ENCODE results near the gene CD83. TPM values are rescaled to one million over a fixed set of nuclear protein-coding genes. Genes with fewer than 3 reads are reported as not detected.

The CD83 gene
- total RNA-seq, 6 experiments from 2014 or later, result 0.79 to 1.9 (median 1.1) TPM

DNA sequence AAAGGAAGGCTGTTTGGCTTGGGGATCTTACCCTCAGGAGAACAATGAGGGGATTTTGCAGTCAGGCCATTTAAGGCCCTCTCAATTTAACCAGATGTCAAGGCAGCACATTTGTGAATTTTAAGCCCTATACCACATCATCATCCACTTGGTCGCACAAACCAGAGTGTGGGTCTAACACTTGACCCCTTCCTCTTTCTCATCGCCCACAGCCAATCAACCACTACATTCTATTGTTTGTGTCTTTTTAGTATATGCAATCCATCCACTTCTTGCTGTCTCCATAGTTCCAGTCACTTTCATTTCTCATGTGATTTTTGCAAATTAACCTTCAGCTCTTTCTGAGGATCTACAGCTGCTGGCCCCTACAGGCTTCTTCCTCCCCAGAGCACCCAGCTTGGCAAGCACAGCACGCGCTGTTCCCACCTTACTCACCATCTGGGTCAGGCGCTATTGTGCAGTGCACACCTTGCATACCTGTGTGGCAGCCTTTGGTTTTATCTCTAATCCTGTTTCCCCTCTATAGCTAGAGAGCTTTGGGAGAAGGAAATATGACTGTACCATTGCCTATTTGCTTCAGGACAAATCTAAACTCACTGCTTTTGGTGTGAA, 32.3 kb upstream of the CD83 start:
- no peak for DNase-seq

DNA sequence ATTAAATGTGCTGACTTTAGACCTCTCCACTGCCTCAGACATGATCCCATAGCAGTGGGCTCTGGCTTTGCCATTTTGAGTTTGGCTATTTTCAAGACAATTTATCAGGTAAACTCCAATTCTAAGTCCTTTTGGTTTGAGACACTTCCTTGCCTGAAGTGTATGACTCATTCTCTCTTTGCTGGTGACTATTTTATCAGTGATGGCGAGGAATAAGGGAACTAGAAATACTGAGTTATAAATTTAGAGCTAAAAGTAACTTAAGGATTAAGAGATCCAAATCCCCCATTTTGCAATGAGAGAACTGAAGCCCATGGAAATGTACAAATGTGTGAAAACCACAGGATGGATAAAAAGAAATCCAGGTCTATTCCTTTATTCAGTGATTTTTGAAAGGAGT, 30.9 kb upstream of the CD83 start:
- Mint-ChIP-seq H3K36me3 (ENCODE audit: low read depth) (no peaks in the 10 kb centered on the region), H3K4me1 (ENCODE audit: low read depth) (0 out of 2 replicates have a peak, but pooled peaks cover 4% of the 10 kb centered on the region), H3K9me3 (no peaks in the 10 kb centered on the region), H3K4me3 (no peak overlapping the region), H3K27ac (no peak overlapping the region), H3K27me3 (ENCODE audit: insufficient read depth) (peaks cover 18% of the 10 kb centered on the region)
- TF ChIP-seq, protein P1, sequence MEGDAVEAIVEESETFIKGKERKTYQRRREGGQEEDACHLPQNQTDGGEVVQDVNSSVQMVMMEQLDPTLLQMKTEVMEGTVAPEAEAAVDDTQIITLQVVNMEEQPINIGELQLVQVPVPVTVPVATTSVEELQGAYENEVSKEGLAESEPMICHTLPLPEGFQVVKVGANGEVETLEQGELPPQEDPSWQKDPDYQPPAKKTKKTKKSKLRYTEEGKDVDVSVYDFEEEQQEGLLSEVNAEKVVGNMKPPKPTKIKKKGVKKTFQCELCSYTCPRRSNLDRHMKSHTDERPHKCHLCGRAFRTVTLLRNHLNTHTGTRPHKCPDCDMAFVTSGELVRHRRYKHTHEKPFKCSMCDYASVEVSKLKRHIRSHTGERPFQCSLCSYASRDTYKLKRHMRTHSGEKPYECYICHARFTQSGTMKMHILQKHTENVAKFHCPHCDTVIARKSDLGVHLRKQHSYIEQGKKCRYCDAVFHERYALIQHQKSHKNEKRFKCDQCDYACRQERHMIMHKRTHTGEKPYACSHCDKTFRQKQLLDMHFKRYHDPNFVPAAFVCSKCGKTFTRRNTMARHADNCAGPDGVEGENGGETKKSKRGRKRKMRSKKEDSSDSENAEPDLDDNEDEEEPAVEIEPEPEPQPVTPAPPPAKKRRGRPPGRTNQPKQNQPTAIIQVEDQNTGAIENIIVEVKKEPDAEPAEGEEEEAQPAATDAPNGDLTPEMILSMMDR (IDR thresholded peaks at IDR 0.05), result no peak
- no peak for DNase-seq

More for the DNA sequence above, 32.3 kb upstream of the CD83 start:
- 0 out of 2 replicates have a peak, but pooled peaks cover 4% of the 10 kb centered on the region for H3K4me1 Mint-ChIP-seq (ENCODE audit: low read depth)
- no peak overlapping the region for H3K27ac Mint-ChIP-seq
- no peaks in the 10 kb centered on the region for H3K9me3 Mint-ChIP-seq
- no peaks in the 10 kb centered on the region for H3K36me3 Mint-ChIP-seq (ENCODE audit: low read depth)
- H3K4me3 Mint-ChIP-seq, result no peak overlapping the region
- H3K27me3 Mint-ChIP-seq (ENCODE audit: insufficient read depth), result peaks cover 14% of the 10 kb centered on the region
- TF ChIP-seq, protein P1 (IDR thresholded peaks at IDR 0.05), result no peak

DNA sequence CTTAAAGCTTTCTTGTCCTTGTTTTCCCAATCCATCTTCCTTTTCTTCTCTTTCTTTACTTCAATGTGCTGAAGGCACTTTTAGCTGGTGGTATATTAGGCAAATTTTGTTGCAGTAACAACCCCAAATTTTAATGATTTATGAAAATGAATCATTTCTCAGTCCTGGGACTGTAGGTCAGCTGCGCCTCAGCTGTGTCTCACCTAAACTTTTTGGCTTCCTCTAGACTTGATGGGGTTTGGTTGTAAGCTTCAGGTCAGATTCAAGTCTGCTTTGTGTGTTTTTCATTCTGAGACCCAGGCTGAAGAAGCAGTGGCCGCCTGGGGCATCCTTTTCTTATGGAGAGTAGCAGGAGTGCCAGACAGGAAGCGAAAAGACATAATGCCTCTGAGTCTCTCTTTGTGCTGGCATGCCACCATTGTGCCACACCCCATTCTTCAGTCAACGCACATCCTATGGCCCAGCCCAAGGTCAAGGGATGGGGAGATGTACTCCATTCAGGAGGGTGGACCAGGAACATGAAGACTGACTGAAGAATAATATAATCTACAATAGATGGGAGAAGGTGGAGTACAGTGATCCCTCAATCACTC, 28.9 kb upstream of the CD83 start:
- peaks cover 4% of the 10 kb centered on the region; the same call in 1 of the 2 replicates for H3K4me1 Mint-ChIP-seq (ENCODE audit: low read depth)
- peaks cover 18% of the 10 kb centered on the region for H3K27me3 Mint-ChIP-seq (ENCODE audit: insufficient read depth)
- DNase-seq, result no peak
- H3K9me3 Mint-ChIP-seq, result no peaks in the 10 kb centered on the region
- no peak overlapping the region for H3K27ac Mint-ChIP-seq
- TF ChIP-seq, protein P1 (IDR thresholded peaks at IDR 0.05), result no peak
- H3K36me3 Mint-ChIP-seq (ENCODE audit: low read depth), result no peaks in the 10 kb centered on the region
- H3K4me3 Mint-ChIP-seq, result no peak overlapping the region

DNA sequence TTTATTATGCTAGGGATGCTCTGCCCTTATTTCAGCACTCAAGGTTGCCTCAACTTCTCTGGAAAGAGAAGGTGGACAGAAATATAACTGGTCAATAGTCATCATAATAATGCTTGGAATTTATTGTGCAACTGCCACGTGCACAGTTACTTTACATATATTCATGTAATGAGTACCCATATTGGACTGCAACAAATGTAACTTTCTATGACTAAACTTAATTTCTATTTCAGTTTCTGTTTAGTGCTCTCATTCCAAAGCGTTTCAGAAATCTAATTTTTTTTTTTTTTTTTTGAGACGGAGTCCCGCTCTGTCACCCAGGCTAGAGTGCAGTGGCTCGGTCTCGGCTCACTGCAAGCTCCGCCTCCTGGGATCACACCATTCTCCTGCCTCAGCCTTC, 28.3 kb upstream of the CD83 start:
- no peaks in the 10 kb centered on the region for H3K9me3 Mint-ChIP-seq
- no peak overlapping the region for H3K4me3 Mint-ChIP-seq
- H3K4me1 Mint-ChIP-seq (ENCODE audit: low read depth), result peaks cover 4% of the 10 kb centered on the region; the same call in 1 of the 2 replicates
- H3K27ac Mint-ChIP-seq, result no peak overlapping the region
- TF ChIP-seq, protein P1 (IDR thresholded peaks at IDR 0.05), result no peak
- DNase-seq, result no peak
- no peaks in the 10 kb centered on the region for H3K36me3 Mint-ChIP-seq (ENCODE audit: low read depth)
- H3K27me3 Mint-ChIP-seq (ENCODE audit: insufficient read depth), result peaks cover 19% of the 10 kb centered on the region

DNA sequence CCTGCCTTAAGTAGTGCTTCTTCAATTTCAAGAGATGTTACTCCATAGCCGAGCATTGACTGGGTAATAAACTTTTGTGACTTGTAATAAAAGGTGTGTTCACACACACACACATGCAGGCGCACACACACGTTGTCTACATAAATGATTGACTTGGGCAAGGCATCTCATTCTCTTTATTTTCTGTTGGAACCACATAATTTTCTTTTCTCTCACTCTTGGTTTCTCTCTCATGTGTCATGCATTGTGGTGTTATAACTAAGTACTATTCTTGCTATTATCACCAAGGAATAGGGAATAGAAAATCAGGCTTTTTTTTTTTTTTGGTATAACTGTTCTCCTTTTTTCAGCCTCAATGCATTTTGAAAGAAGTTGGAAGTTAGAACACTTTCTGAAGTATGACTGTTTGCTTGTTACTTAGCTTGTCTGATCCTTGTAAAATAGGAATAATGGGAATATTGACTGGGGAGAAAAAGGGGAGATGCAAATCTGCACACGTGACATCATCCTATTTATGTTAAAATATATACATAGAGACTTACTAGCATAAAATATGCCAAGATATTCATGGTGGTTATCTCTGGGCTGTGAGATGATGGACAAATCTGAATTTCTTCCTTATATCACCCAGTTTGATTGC, 26.1 kb upstream of the CD83 start:
- Mint-ChIP-seq H3K27ac (no peak overlapping the region), H3K4me3 (no peak overlapping the region), H3K36me3 (ENCODE audit: low read depth) (no peaks in the 10 kb centered on the region), H3K27me3 (ENCODE audit: insufficient read depth) (peaks cover 21% of the 10 kb centered on the region), H3K4me1 (ENCODE audit: low read depth) (peaks cover 4% of the 10 kb centered on the region; the same call in 1 of the 2 replicates), H3K9me3 (no peaks in the 10 kb centered on the region)
- no peak for DNase-seq
- TF ChIP-seq, protein P1 (IDR thresholded peaks at IDR 0.05), result no peak
